Right kidney (tissue), 1 donor: Measurements from ENCODE around the gene IQGAP1.

Experiments used
- DNase-seq: peaks from one replicate; pipeline ENCODE4 v3.0.0-alpha.2; 2016

Gene IQGAP1

GRCh38 chr15:90364251-90364650, 23.8 kb upstream of the IQGAP1 start:
- no peak for DNase-seq

- DNase-seq, result no peak
These were observed 22.5 kb upstream of the IQGAP1 start for GRCh38 chr15:90365414-90366055.

- no peak for DNase-seq
These were observed 20.5 kb upstream of the IQGAP1 start for GRCh38 chr15:90367576-90367975.

GRCh38 chr15:90375071-90375470, 13.0 kb upstream of the IQGAP1 start:
- no peak for DNase-seq

GRCh38 chr15:90376789-90377188, 11.3 kb upstream of the IQGAP1 start:
- no peak for DNase-seq

GRCh38 chr15:90379263-90379662, 8.8 kb upstream of the IQGAP1 start:
- no peak for DNase-seq

- no peak for DNase-seq
These were observed 6.5 kb upstream of the IQGAP1 start for GRCh38 chr15:90381515-90381914.

- DNase-seq, result no peak
These were observed 5.7 kb upstream of the IQGAP1 start for GRCh38 chr15:90382320-90382719.

GRCh38 chr15:90386221-90386620, 1.8 kb upstream of the IQGAP1 start:
- DNase-seq, result no peak

GRCh38 chr15:90388462-90389380, 679 bp downstream of the IQGAP1 start:
- DNase-seq, result peak; percentile 86

- no peak for DNase-seq
These were observed 1.5 kb downstream of the IQGAP1 start for GRCh38 chr15:90389513-90389912.

- no peak for DNase-seq
These were observed 5.0 kb downstream of the IQGAP1 start for GRCh38 chr15:90393040-90393439.

- DNase-seq, result no peak
These were observed 6.0 kb downstream of the IQGAP1 start for GRCh38 chr15:90394074-90394473.

- no peak for DNase-seq
These were observed 6.9 kb downstream of the IQGAP1 start for GRCh38 chr15:90394748-90395442.

GRCh38 chr15:90396321-90396720, 8.3 kb downstream of the IQGAP1 start:
- no peak for DNase-seq

- DNase-seq, result no peak
These were observed 12.1 kb downstream of the IQGAP1 start for GRCh38 chr15:90400005-90400758.

- peak; percentile 42 for DNase-seq
These were observed 12.8 kb downstream of the IQGAP1 start for GRCh38 chr15:90400759-90401314.

- DNase-seq, result no peak
These were observed 13.5 kb downstream of the IQGAP1 start for GRCh38 chr15:90401495-90401894.

- no peak for DNase-seq
These were observed 14.2 kb downstream of the IQGAP1 start for GRCh38 chr15:90402223-90402622.

GRCh38 chr15:90402767-90403166, 14.7 kb downstream of the IQGAP1 start:
- DNase-seq, result no peak

- DNase-seq, result no peak
These were observed 17.1 kb downstream of the IQGAP1 start for GRCh38 chr15:90405055-90405607.

- no peak for DNase-seq
These were observed 19.3 kb downstream of the IQGAP1 start for GRCh38 chr15:90407336-90407735.
